Activated T-cell treated with anti-CD3 and anti-CD28 coated beads for 24 hours (primary cell): ENCODE results near the gene CYGB.

Experiments used
- DNase-seq: peaks from one replicate; pipeline ENCODE4 v3.0.0-alpha.2; 2020; ENCODE audit warnings: low read depth

The CYGB gene

DNA sequence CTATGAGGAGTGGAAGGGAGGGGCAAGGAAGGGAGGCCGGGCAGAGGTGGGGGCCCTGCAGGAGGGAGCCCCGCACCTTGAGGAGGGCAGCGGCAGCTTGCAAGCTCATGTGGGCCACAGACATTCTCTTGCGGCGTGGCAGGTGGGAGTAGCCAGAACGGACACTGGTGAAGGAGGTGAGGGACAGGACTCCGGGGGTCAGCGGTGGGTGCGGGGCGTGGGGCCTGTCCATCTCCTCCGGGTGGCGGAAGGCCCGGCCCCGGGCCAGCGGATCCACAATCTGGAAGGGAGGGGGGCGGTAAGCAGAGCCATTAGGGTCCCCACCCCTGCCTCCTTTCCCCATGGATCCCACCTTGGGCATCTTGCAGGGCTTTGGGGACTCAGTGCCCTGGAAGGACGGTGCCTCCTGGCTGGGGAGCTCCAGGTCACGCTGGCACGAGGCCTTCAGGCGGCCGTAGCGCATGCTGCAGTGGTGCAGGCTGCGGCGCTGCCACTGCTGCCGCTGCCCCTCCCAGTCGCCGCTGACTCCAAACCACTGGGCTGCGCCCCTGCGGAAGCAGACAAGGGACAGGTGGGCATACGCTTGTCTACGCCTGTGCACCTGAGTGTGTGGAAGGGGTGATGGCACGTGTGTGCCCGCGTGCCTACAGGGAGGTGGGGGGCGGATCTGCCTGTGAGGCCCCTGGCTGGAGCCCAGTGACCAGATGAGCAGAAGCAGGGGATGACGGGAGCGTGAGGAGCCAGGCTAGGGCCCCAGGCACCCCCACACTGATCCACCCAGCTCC is 58.6 kb downstream of the CYGB start:
- no peak for DNase-seq

DNA sequence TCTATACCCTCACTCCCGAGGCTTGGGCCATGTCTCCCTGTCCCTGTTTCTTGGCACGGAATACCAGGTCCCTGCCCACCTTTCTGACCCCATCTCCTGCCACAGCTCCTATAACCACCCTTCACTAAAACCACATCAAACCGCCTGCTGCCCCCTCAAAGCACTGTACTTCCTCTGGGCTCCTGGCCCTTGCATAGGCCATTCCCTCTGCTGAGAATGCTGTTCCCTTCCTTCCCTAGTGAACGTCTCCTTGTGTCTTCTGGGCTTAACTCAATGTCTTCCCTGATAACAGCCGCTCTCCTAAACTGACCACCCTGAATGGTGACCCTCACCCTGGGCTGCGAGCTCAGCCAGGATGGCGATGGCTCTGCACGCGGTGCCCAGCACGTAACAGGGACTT is 59.4 kb downstream of the CYGB start:
- no peak for DNase-seq

DNA sequence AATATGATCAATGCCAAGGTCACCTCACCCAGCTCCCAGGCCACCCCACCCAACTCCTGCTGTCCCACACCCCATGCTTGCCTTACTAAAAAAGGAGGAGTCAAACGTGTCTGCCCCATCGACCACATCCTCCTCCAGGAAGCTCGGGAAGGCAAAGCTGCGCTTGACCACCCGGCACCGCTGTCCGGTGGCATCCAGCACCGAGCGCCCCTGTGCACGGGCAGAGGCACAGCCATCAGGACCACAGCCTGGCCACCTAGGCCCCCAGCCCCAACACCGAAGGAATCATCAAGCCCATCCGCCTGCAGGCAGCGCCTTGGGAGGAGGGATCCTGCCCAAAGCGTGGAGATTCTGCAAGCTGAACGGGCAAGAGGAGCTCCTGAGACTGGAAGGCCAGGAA is 59.9 kb downstream of the CYGB start:
- DNase-seq = no peak
